PC-3 (cell line): Measurements from ENCODE around the gene WDPCP. TPM values are rescaled to one million over a fixed set of nuclear protein-coding genes. Genes with fewer than 3 reads are reported as not detected.

Experiments used
- ATAC-seq: fragments of 200-7000 bp; cut with Tn5 transposase; 2 replicates; pipeline ENCODE4 v1.9.1; 2020; ENCODE audit warnings: mild to moderate bottlenecking, moderate library complexity
- BruUV-seq: library from RNA; stranded (reverse); fragments of 400-500 nt; replicated peaks from 2 replicates; lab custom pipeline; 2021; lab: Mats Ljungman, UMichigan
- CTCF ChIA-PET: fragments of 300-600 bp; sonication (Branson Sonifier 250); formaldehyde crosslinking; loops from one replicate; lab custom pipeline; 2022; ENCODE audit warnings: antibody characterized with exemption; lab: Charles Lee
- POLR2A ChIA-PET: fragments of 300-600 bp; sonication (Branson Sonifier 250); formaldehyde crosslinking; loops from one replicate; lab custom pipeline; 2022; ENCODE audit warnings: antibody characterized with exemption; ENCODE audit not compliant: unreplicated experiment; lab: Charles Lee
- DNase-seq: peaks from one replicate; pipeline ENCODE4 v3.0.0-alpha.2; 2015
- H2AFZ ChIP-seq: fragments of 300-600 bp; sonication (generic); 2 replicates; pipeline ENCODE4 v1.6.0; 2016; ENCODE audit warnings: antibody characterized with exemption, low read length
- H3F3A ChIP-seq: fragments of 300-600 bp; sonication (generic); one replicate; pipeline ENCODE4 v1.6.0; 2017; ENCODE audit warnings: antibody characterized with exemption, low read length, control low read depth, mild to moderate bottlenecking; ENCODE audit not compliant: unreplicated experiment
- H3K27ac ChIP-seq: fragments of 300-600 bp; sonication (generic); 2 replicates; pipeline ENCODE4 v1.5.1; 2016; ENCODE audit warnings: mild to moderate bottlenecking, low read length
- H3K27me3 ChIP-seq: fragments of 300-600 bp; sonication (generic); 2 replicates; pipeline ENCODE4 v1.6.1; 2016; ENCODE audit warnings: low read length, mixed read lengths
- H3K36me3 ChIP-seq: fragments of 300-600 bp; sonication (generic); 2 replicates; pipeline ENCODE4 v1.6.1; 2016; ENCODE audit warnings: low read depth, mixed run types, low read length, mixed read lengths
- H3K4me1 ChIP-seq: fragments of 300-600 bp; sonication (generic); 2 replicates; pipeline ENCODE4 v1.5.1; 2016; ENCODE audit warnings: low read length; ENCODE audit not compliant: insufficient read depth
- H3K4me2 ChIP-seq: fragments of 300-600 bp; sonication (generic); 2 replicates; pipeline ENCODE4 v1.6.0; 2016; ENCODE audit warnings: low read length
- H3K4me3 ChIP-seq: fragments of 300-600 bp; sonication (generic); 2 replicates; pipeline ENCODE4 v1.5.1; 2016; ENCODE audit warnings: mild to moderate bottlenecking, low read length, mixed read lengths
- H3K79me2 ChIP-seq: fragments of 300-600 bp; sonication (generic); 2 replicates; pipeline ENCODE4 v1.6.1; 2017; ENCODE audit warnings: low read length, mixed read lengths
- H3K9ac ChIP-seq: fragments of 300-600 bp; sonication (generic); 2 replicates; pipeline ENCODE4 v1.6.0; 2016; ENCODE audit warnings: mild to moderate bottlenecking, low read length
- H3K9me2 ChIP-seq: fragments of 300-600 bp; sonication (generic); replicated peaks from 2 replicates; pipeline ENCODE4 v1.6.1; 2016; ENCODE audit warnings: mixed run types, low read length, mixed read lengths
- H3K9me3 ChIP-seq: fragments of 300-600 bp; sonication (generic); 2 replicates; pipeline ENCODE4 v1.6.1; 2016; ENCODE audit warnings: low read length, mixed read lengths
- H4K20me1 ChIP-seq: fragments of 300-600 bp; sonication (generic); 2 replicates; pipeline ENCODE4 v1.6.1; 2016; ENCODE audit warnings: low read length, mixed read lengths
- CTCF ChIP-seq: fragments of 300-600 bp; sonication (generic); conservative IDR thresholded peaks from 2 replicates; pipeline ENCODE4 v1.5.1; 2017; ENCODE audit warnings: antibody characterized with exemption, low read depth, mild to moderate bottlenecking, low read length
- EZH2 ChIP-seq: fragments of 300-600 bp; sonication (generic); IDR thresholded peaks from one replicate; pipeline ENCODE4 v1.6.1; 2017; ENCODE audit warnings: antibody characterized with exemption, mild to moderate bottlenecking, low read length; ENCODE audit not compliant: unreplicated experiment
- EZH2phosphoT487 ChIP-seq: fragments of 300-600 bp; sonication (generic); IDR thresholded peaks from 2 replicates; pipeline ENCODE4 v1.6.1; 2018; ENCODE audit warnings: mild to moderate bottlenecking, antibody characterized with exemption, low read length, borderline replicate concordance
- intact Hi-C: fragments of 100-400 bp; cut with micrococcal nuclease; formaldehyde crosslinking; loops from 2 replicates; pipeline ENCODE4 v1.9.0; 2023
- total RNA-seq: library from RNA; depleted of rRNA; stranded (reverse); fragments of >200 nt; gene quantifications from 2 replicates; pipeline ENCODE4 v1.2.3, GENCODE V29; 2014

WDPCP gene
- total RNA-seq, 1 experiment from 2014 or later, result 4.0 TPM

- POLR2A ChIA-PET, result interaction anchor here (0.5 to 0.9 kb wide), 4 partner anchors 27 to 541 kb away, joined by 3 to 6 read pairs (median 3); partner anchors contain the start of gene UGP2
- BruUV-seq, result TSS peak; percentile 41
- H4K20me1 ChIP-seq, result no peaks in the 10 kb centered on the region; the same call in 1 of the 2 replicates
- H3F3A ChIP-seq, result no peaks in the 10 kb centered on the region
- no peaks in the 10 kb centered on the region for H3K9me3 ChIP-seq
- intact Hi-C loops, result loop anchor here (1.0 to 5.0 kb wide), 5 partner anchors 27 to 304 kb away; partner anchors contain the start of gene UGP2
- no peak for TF ChIP-seq EZH2
- no peak for TF ChIP-seq EZH2phosphoT487
- no peak for TF ChIP-seq CTCF
- H3K9me2 ChIP-seq, result no peaks in the 10 kb centered on the region
- H3K9ac ChIP-seq, result peak overlapping the region; percentile 82
- H2AFZ ChIP-seq, result peak overlapping the region; percentile 97
- DNase-seq, result peak; percentile 21
- CTCF ChIA-PET, result interaction anchor here (0.9 kb wide), 1 partner anchor 111 kb away, joined by 3 read pairs; no protein-coding TSS in a partner anchor
- H3K4me2 ChIP-seq, result peak overlapping the region; percentile 89
- no peaks in the 10 kb centered on the region; the same call in 1 of the 2 replicates for H3K36me3 ChIP-seq
- H3K27me3 ChIP-seq, result no peaks in the 10 kb centered on the region
- peaks cover 29% of the 10 kb centered on the region for H3K4me1 ChIP-seq
- no peak; the same call in 1 of the 2 replicates for ATAC-seq
- peaks cover 68% of the 10 kb centered on the region for H3K79me2 ChIP-seq
- H3K27ac ChIP-seq, result peak overlapping the region; percentile 73
- peak overlapping the region; percentile 82 for H3K4me3 ChIP-seq
These were observed 378 bp downstream of the WDPCP start for GRCh38 chr2:63587814-63588384.

GRCh38 chr2:63582873-63583272 lies 5.4 kb downstream of the WDPCP start:
- Histone ChIP-seq H3K9ac (no peak overlapping the region), H3K36me3 (no peaks in the 10 kb centered on the region), H3F3A (no peaks in the 10 kb centered on the region), H4K20me1 (no peaks in the 10 kb centered on the region), H3K9me3 (no peaks in the 10 kb centered on the region), H3K4me1 (peaks cover 12% of the 10 kb centered on the region), H3K79me2 (peaks cover 38% of the 10 kb centered on the region), H3K9me2 (no peaks in the 10 kb centered on the region), H3K27me3 (no peaks in the 10 kb centered on the region), H3K4me2 (no peak overlapping the region), H2AFZ (no peak overlapping the region), H3K27ac (no peak overlapping the region), H3K4me3 (no peak overlapping the region)
- TF ChIP-seq EZH2 (no peak), EZH2phosphoT487 (no peak), CTCF (no peak)
- DNase-seq (no peak), ATAC-seq (no peak)
- no TSS peak for BruUV-seq
- ChIA-PET CTCF (no interaction called here), POLR2A (no interaction called here)
- intact Hi-C loops, result no loop called here
